GM19025 (cell line): ENCODE measurements around the gene TMEM212.
"Not testable (repeated sequence)": the region's sequence is repeated elsewhere in the genome, so short reads cannot be mapped to it uniquely, and the experiment has no call there.

Experiments
- ATAC-seq: cut with Tn5 transposase; IDR thresholded peaks from one replicate; pipeline ENCODE4 v1.9.1; 2021; ENCODE audit warnings: mild to moderate bottlenecking, low read depth, moderate library complexity; ENCODE audit not compliant: unreplicated experiment

The TMEM212 gene

GRCh38 chr3:171880101-171880870 lies 37.1 kb downstream of the TMEM212 start:
- ATAC-seq, result no peak

- no peak for ATAC-seq
Measured at GRCh38 chr3:171881251-171881650, 38.1 kb downstream of the TMEM212 start.

- ATAC-seq, result no peak
Measured at GRCh38 chr3:171883257-171883892, 40.2 kb downstream of the TMEM212 start.

- no peak for ATAC-seq
Measured at GRCh38 chr3:171883893-171884279, 40.7 kb downstream of the TMEM212 start.

- no peak for ATAC-seq
Measured at GRCh38 chr3:171888466-171888865, 45.3 kb downstream of the TMEM212 start.

- ATAC-seq, result no peak
Measured at GRCh38 chr3:171890398-171890797, 47.2 kb downstream of the TMEM212 start.

- no peak for ATAC-seq
Measured at GRCh38 chr3:171892457-171892856, 49.3 kb downstream of the TMEM212 start.

GRCh38 chr3:171895291-171895690 lies 52.1 kb downstream of the TMEM212 start:
- no peak for ATAC-seq

GRCh38 chr3:171895900-171896299 lies 52.8 kb downstream of the TMEM212 start:
- no peak for ATAC-seq

- no peak for ATAC-seq
Measured at GRCh38 chr3:171896316-171896715, 53.2 kb downstream of the TMEM212 start.

- ATAC-seq, result no peak
Measured at GRCh38 chr3:171898192-171898591, 55.0 kb downstream of the TMEM212 start.

GRCh38 chr3:171900446-171900845 lies 57.3 kb downstream of the TMEM212 start:
- no peak for ATAC-seq

- no peak for ATAC-seq
Measured at GRCh38 chr3:171901615-171902312, 58.6 kb downstream of the TMEM212 start.

- no peak for ATAC-seq
Measured at GRCh38 chr3:171904829-171905228, 61.7 kb downstream of the TMEM212 start.

- not testable (repeated sequence) for ATAC-seq
Measured at GRCh38 chr3:171906503-171906902, 63.4 kb downstream of the TMEM212 start.

GRCh38 chr3:171906951-171907676 lies 64.0 kb downstream of the TMEM212 start:
- ATAC-seq, result no peak

- ATAC-seq, result no peak
Measured at GRCh38 chr3:171907761-171908160, 64.6 kb downstream of the TMEM212 start.

GRCh38 chr3:171908731-171909130 lies 65.6 kb downstream of the TMEM212 start:
- ATAC-seq, result no peak
